Rectal smooth muscle tissue (tissue), 1 donor: ENCODE results near the gene ZIC5.

ENCODE experiments used
- H3K27ac ChIP-seq: one replicate; pipeline ENCODE4 v1.7.0; 2013; ENCODE audit warnings: low read depth, low read length, inconsistent platforms
- H3K27me3 ChIP-seq: one replicate; pipeline ENCODE4 v1.7.0; 2013; ENCODE audit warnings: low read length; ENCODE audit not compliant: control insufficient read depth, insufficient read depth
- H3K36me3 ChIP-seq: one replicate; pipeline ENCODE4 v1.7.0; 2013; ENCODE audit warnings: low read length; ENCODE audit not compliant: control insufficient read depth, insufficient read depth
- H3K4me1 ChIP-seq: one replicate; pipeline ENCODE4 v1.7.0; 2013; ENCODE audit warnings: low read length; ENCODE audit not compliant: control insufficient read depth, insufficient read depth
- H3K4me3 ChIP-seq: one replicate; pipeline ENCODE4 v1.7.0; 2013; ENCODE audit warnings: low read length
- H3K9ac ChIP-seq: one replicate; pipeline ENCODE4 v1.7.0; 2013; ENCODE audit warnings: low read length

Gene ZIC5

DNA sequence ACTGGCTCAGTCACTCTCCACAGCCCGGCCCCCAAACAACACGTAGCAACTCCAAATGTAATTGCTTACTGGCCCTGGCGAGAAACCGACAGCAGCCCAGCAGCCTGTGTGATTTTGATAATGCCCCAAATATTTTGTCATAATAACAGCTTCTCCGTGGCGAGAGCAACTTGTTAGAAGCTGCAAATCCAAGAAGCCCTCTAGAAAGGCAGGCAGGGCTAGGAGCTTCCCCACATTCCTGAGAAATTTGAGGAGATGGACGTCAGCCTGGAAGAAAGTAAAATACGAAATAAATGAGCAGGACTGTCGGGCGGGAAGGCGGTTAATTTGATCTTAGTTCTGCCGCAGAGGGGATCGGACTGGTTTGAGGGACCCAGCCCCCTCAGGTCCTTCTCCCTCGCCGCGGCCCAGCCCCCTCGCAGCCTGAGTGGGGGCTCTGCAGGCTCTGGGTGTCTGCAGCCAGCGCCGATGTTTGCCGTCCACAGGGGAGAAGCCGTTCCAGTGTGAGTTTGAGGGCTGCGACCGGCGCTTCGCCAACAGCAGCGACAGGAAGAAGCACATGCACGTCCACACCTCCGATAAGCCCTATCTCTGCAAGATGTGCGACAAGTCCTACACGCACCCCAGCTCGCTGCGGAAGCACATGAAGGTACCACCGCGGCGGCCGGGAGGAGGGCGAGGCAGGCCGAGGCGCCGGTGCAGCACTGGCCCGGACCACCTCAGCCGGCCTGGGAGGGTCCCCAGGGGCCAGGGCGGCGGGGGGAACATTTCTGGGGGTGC is 13.1 kb upstream of the ZIC5 start:
- H3K27me3 ChIP-seq, result peaks cover 67% of the 10 kb centered on the region
- H3K4me3 ChIP-seq, result no peak overlapping the region
- no peaks in the 10 kb centered on the region for H3K36me3 ChIP-seq
- H3K9ac ChIP-seq, result no peak overlapping the region
- no peaks in the 10 kb centered on the region for H3K4me1 ChIP-seq
- H3K27ac ChIP-seq, result no peak overlapping the region

- Histone ChIP-seq H3K4me1 (no peaks in the 10 kb centered on the region), H3K9ac (no peak overlapping the region), H3K27me3 (peaks cover 67% of the 10 kb centered on the region), H3K4me3 (no peak overlapping the region), H3K36me3 (no peaks in the 10 kb centered on the region), H3K27ac (no peak overlapping the region)
Observed at GRCh38 chr13:99983499-99984401, 12.2 kb upstream of the ZIC5 start.

- no peak overlapping the region for H3K27ac ChIP-seq
- H3K9ac ChIP-seq, result no peak overlapping the region
- H3K36me3 ChIP-seq, result no peaks in the 10 kb centered on the region
- H3K4me1 ChIP-seq, result no peaks in the 10 kb centered on the region
- H3K27me3 ChIP-seq, result peaks cover 70% of the 10 kb centered on the region
- H3K4me3 ChIP-seq, result no peak overlapping the region
Observed at GRCh38 chr13:99982731-99983498, 11.3 kb upstream of the ZIC5 start.

GRCh38 chr13:99982036-99982730 is 10.6 kb upstream of the ZIC5 start:
- Histone ChIP-seq H3K27me3 (peaks cover 71% of the 10 kb centered on the region), H3K4me3 (peak overlapping the region; percentile 36), H3K27ac (no peak overlapping the region), H3K36me3 (no peaks in the 10 kb centered on the region), H3K4me1 (no peaks in the 10 kb centered on the region), H3K9ac (no peak overlapping the region)

DNA sequence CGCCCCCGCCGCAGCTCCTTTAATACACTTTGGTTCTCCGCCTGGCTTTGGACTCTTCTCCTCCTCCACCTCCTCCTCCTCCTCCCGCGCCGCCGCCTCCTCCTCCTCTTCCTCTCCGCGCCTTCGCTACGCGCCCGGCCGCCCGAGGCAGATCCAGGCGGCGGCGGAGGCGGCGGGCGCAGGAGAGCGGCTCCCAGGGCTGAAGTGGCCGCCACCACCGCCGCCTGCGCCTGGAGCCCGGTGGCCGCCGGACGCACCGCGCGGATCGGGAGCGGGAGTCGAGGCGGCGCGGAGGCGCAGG is 10.1 kb upstream of the ZIC5 start, which contains the start of gene ZIC2:
Gene ZIC2, plus strand, starts transcription at position 50 of the 301 bp plus-strand sequence. CDS start 281 bp downstream, outside the sequence.
- H3K4me1 ChIP-seq, result no peaks in the 10 kb centered on the region
- no peak within 1 kb of the TSS for H3K9ac ChIP-seq
- no peak within 1 kb of the TSS for H3K27ac ChIP-seq
- H3K4me3 ChIP-seq, result peak within 1 kb of the TSS; percentile 46
- H3K27me3 ChIP-seq, result peaks cover 71% of the 10 kb centered on the region
- H3K36me3 ChIP-seq, result no peaks in the 10 kb centered on the region

DNA sequence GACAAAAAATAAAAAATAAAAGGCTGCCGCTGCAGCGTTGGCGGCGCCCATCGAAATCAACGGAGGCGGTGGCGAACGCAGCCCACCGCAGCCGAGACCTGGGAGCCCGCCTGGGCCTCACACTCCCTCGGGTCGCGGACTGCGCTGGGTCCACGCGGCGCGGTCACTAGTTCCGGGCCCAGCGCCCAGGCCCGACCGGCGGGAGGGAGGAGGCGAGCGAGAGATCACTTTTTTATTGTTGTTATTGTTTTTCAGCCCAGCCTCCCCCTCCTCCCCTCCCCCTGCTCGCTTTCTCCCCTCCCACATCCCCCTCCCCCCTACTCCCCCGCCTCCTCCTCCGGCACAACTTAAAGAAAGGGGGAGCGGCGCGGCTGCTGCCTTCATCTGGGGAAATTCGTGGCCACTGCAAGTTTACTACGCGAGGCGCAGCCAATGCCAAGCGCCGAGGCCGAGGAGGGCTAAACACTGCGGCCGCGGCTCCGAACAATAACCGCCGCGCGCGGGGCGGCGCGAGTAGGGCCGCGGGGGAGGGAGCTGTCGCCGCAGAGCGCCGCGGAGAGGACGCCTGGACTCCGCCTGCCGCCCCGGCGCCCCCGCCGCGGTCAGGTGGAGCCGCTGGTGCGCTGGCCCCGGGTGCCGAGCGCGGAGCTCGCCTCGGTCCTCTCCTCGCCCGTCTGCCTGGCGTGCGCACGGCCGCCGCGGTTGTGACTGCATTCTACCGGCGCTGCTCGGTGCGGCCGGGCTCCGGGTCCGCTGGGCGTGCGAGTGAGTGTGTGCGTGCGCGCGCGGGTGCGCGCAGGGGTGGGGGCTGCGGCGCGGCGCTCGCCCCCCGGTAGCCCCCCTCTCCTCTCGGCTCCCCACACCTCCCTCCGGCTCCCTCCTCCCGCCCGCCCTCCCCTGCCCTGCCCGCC is 9.5 kb upstream of the ZIC5 start:
- Histone ChIP-seq H3K9ac (no peak overlapping the region), H3K4me1 (no peaks in the 10 kb centered on the region), H3K27me3 (peaks cover 72% of the 10 kb centered on the region), H3K36me3 (no peaks in the 10 kb centered on the region), H3K27ac (no peak overlapping the region), H3K4me3 (peak overlapping the region; percentile 46)

- Histone ChIP-seq H3K4me3 (peak overlapping the region; percentile 29), H3K4me1 (no peaks in the 10 kb centered on the region), H3K9ac (no peak overlapping the region), H3K36me3 (no peaks in the 10 kb centered on the region), H3K27me3 (peaks cover 73% of the 10 kb centered on the region), H3K27ac (no peak overlapping the region)
Observed at GRCh38 chr13:99980201-99980823, 8.7 kb upstream of the ZIC5 start.

- no peaks in the 10 kb centered on the region for H3K36me3 ChIP-seq
- H3K27me3 ChIP-seq, result peaks cover 75% of the 10 kb centered on the region
- no peaks in the 10 kb centered on the region for H3K4me1 ChIP-seq
- H3K9ac ChIP-seq, result no peak overlapping the region
- H3K4me3 ChIP-seq, result peak overlapping the region; percentile 29
- H3K27ac ChIP-seq, result no peak overlapping the region
Observed at GRCh38 chr13:99979453-99980200, 8.1 kb upstream of the ZIC5 start.

- Histone ChIP-seq H3K4me3 (no peak overlapping the region), H3K36me3 (no peaks in the 10 kb centered on the region), H3K4me1 (no peaks in the 10 kb centered on the region), H3K9ac (no peak overlapping the region), H3K27ac (no peak overlapping the region), H3K27me3 (peaks cover 74% of the 10 kb centered on the region)
Observed at GRCh38 chr13:99978799-99979452, 7.4 kb upstream of the ZIC5 start.
